KMS-11 (cell line): ENCODE results near the gene SMARCC1.

ENCODE experiments used
- H2AFZ ChIP-seq: fragments of 200-600 bp; sonication (generic); 2 replicates; pipeline ENCODE4 v1.6.1; 2016; ENCODE audit warnings: antibody characterized with exemption, mixed run types, low read depth
- H3K27ac ChIP-seq: fragments of 200-600 bp; sonication (generic); 2 replicates; pipeline ENCODE4 v1.6.1; 2016; ENCODE audit warnings: mild to moderate bottlenecking, mixed run types
- H3K27me3 ChIP-seq: fragments of 200-600 bp; sonication (generic); 2 replicates; pipeline ENCODE4 v1.6.1; 2017; ENCODE audit warnings: mild to moderate bottlenecking, low read depth, mixed run types, moderate library complexity; ENCODE audit not compliant: insufficient read depth
- H3K36me3 ChIP-seq: fragments of 200-600 bp; sonication (generic); 2 replicates; pipeline ENCODE4 v1.6.1; 2017; ENCODE audit warnings: mild to moderate bottlenecking, mixed run types; ENCODE audit not compliant: insufficient read depth
- H3K4me1 ChIP-seq: fragments of 200-600 bp; sonication (generic); 2 replicates; pipeline ENCODE4 v1.6.1; 2016; ENCODE audit warnings: mild to moderate bottlenecking, low read depth, mixed run types; ENCODE audit not compliant: poor library complexity, severe bottlenecking
- H3K4me2 ChIP-seq: fragments of 200-600 bp; sonication (generic); 2 replicates; pipeline ENCODE4 v1.7.0; 2016; ENCODE audit warnings: mild to moderate bottlenecking, mixed run types
- H3K4me3 ChIP-seq: fragments of 200-600 bp; sonication (generic); IDR thresholded peaks from 2 replicates; pipeline ENCODE4 v1.6.1; 2017; ENCODE audit warnings: low read depth, low read length, mixed read lengths; ENCODE audit not compliant: insufficient read depth
- H3K79me2 ChIP-seq: fragments of 200-600 bp; sonication (generic); 2 replicates; pipeline ENCODE4 v1.6.1; 2016; ENCODE audit warnings: low read depth, mixed run types; ENCODE audit not compliant: insufficient read depth
- H3K9ac ChIP-seq: fragments of 200-600 bp; sonication (generic); 2 replicates; pipeline ENCODE4 v1.6.1; 2016; ENCODE audit warnings: mild to moderate bottlenecking, mixed run types
- H4K20me1 ChIP-seq: fragments of 200-600 bp; sonication (generic); 2 replicates; pipeline ENCODE4 v1.6.1; 2016; ENCODE audit warnings: mild to moderate bottlenecking, mixed run types; ENCODE audit not compliant: insufficient read depth
- CTCF ChIP-seq: fragments of 200-600 bp; sonication (generic); conservative IDR thresholded peaks from 2 replicates; pipeline ENCODE4 v1.6.1; 2017; ENCODE audit warnings: low read depth, mild to moderate bottlenecking, antibody characterized with exemption, low read length, moderate library complexity, mixed read lengths

Gene SMARCC1

DNA sequence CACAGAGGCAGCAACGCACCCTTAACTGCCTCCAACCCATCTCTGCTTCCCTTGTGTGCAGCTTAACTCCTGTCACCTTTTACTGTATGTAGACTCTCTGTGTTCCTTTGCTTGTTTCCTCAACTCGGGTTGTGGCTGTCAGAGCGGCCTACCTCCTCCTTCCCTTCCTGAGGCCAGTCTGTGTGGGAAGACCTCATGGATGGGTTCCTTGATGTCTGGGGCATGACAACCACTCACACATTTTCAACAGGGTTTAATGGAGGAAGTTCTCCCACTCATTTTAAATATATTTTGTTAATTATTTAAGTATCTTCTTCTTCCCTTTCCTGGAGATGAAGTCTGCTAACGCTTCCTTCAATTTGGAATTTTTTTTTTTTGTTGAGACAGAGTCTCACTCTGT is 201.2 kb downstream of the SMARCC1 start:
- Histone ChIP-seq H4K20me1 (no peaks in the 10 kb centered on the region), H3K9ac (no peak overlapping the region), H3K4me3 (no peak overlapping the region), H3K79me2 (no peaks in the 10 kb centered on the region), H2AFZ (no peak overlapping the region), H3K27ac (no peak overlapping the region), H3K4me2 (no peak overlapping the region), H3K27me3 (peaks cover 7% of the 10 kb centered on the region; the same call in 1 of the 2 replicates), H3K36me3 (no peaks in the 10 kb centered on the region), H3K4me1 (no peaks in the 10 kb centered on the region)
- no peak for TF ChIP-seq CTCF

DNA sequence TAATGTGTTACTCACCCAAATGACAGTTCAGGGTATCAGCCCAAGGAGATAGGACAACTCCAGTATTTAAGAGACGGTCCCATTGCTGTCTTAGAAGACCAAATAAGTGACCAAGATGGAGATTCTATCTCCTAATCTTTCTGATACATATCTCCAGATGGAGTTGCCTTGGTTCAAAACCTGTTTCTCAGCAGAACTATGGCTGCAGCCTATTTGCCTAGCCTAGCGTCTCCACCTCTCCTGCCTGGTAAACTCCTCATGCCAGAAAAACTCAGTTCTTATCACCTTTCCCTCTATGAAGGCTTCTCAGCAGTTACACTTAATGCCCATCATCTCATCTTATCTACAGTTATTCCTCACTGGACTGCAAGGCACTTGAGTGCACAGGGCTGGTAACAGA is 201.8 kb downstream of the SMARCC1 start:
- Histone ChIP-seq H3K27ac (no peak overlapping the region), H3K36me3 (no peaks in the 10 kb centered on the region), H2AFZ (no peak overlapping the region), H3K27me3 (peaks cover 7% of the 10 kb centered on the region; the same call in 1 of the 2 replicates), H3K79me2 (no peaks in the 10 kb centered on the region), H3K4me3 (no peak overlapping the region), H3K4me2 (no peak overlapping the region), H3K9ac (no peak overlapping the region), H3K4me1 (no peaks in the 10 kb centered on the region), H4K20me1 (no peaks in the 10 kb centered on the region)
- TF ChIP-seq CTCF: no peak

DNA sequence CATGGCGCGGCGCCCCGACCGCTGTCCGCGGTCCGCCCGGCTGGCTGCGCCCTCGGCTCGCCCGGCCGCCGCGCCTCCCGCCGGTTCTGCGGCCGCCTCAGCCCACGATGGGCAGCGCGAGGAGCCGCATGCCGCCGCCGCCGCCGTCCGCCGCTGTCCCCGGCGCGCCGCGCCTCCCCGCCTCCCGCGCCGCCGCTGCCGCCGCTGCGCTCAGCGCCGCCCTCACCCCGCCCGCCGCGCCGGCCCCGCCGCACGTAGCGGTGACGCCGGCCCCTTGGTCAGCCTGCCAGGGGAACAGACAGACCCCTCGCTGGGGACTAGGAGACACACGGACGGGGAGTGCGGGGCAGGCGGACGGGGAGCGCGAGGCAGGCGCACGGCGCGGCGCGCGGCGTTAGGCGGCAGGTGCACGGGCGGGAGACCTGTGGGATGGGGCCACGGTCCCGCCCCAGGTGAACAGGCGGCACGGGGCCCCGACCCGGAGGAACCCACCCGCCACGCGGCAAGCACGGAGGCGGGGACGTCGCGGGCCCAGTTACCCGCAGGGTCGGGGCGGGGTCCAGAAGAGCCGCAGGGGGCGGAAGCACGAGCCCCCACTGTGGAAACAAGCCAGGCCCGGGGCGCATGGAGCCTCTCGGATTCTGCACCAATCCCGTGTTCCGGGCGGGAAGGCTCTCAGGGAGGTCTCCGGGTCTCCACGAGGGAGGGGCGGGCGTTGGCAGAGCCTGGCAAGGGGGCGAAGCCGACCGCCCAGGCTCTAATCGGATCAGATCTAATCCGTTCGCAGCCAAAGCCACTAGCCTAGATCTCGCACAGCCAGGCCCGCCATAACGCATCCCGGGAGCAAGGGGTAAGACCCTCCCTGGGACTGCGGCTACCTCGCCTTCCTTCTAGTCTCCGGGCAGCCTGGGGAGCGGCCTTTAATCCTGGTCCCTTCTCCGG is 202.7 kb downstream of the SMARCC1 start, which contains the start of gene CSPG5:
CSPG5 (minus strand) TSS at position 175 of the 942 bp plus-strand sequence; CDS start at position 3, 172 bp downstream.
- H3K27me3 ChIP-seq: peaks cover 7% of the 10 kb centered on the region; the same call in 1 of the 2 replicates
- H3K4me2 ChIP-seq: no peak within 1 kb of the TSS
- no peak for TF ChIP-seq CTCF
- H2AFZ ChIP-seq: no peak within 1 kb of the TSS
- H4K20me1 ChIP-seq: no peaks in the 10 kb centered on the region
- no peak within 1 kb of the TSS for H3K27ac ChIP-seq
- H3K9ac ChIP-seq: no peak within 1 kb of the TSS
- H3K36me3 ChIP-seq: no peaks in the 10 kb centered on the region
- H3K79me2 ChIP-seq: no peaks in the 10 kb centered on the region
- no peak within 1 kb of the TSS for H3K4me3 ChIP-seq
- no peaks in the 10 kb centered on the region for H3K4me1 ChIP-seq

- peaks cover 7% of the 10 kb centered on the region; the same call in 1 of the 2 replicates for H3K27me3 ChIP-seq
- H3K9ac ChIP-seq: no peak overlapping the region
- H3K4me3 ChIP-seq: no peak overlapping the region
- no peak overlapping the region for H3K27ac ChIP-seq
- no peak for TF ChIP-seq CTCF
- no peaks in the 10 kb centered on the region for H3K36me3 ChIP-seq
- no peak overlapping the region for H3K4me2 ChIP-seq
- H3K79me2 ChIP-seq: no peaks in the 10 kb centered on the region
- no peaks in the 10 kb centered on the region for H4K20me1 ChIP-seq
- no peak overlapping the region for H2AFZ ChIP-seq
- no peaks in the 10 kb centered on the region for H3K4me1 ChIP-seq
Observed at GRCh38 chr3:47578119-47578632, 203.5 kb downstream of the SMARCC1 start.
